Pancreas (tissue), 10 donors: ENCODE measurements around the gene FST. TPM values are rescaled to one million over a fixed set of nuclear protein-coding genes. Genes with fewer than 3 reads are reported as not detected.

Experiments
- ATAC-seq, 4 donors: fragments of 200-7000 bp; cut with Tn5 transposase; one replicate each; pipeline versions ENCODE4 v1.8.0 to v1.9.1; 2020; ENCODE audit warnings: mild to moderate bottlenecking in 4 of 4, moderate library complexity in 4 of 4
- DNase-seq, 6 donors: peaks; one replicate each; pipeline ENCODE4 v3.0.0-alpha.2; 2020
- FAIRE-seq: peaks from 2 replicates; lab custom pipeline; 2012; peaks lifted over from hg19 to GRCh38; lab: Jason Lieb, UNC
- H3K27ac ChIP-seq, 4 donors: fragments of 200-600 bp; sonication (generic); 1 replicate in 3 of 4; 2 replicates in 1 of 4; pipeline versions ENCODE4 v1.5.0 to v1.8.0; 2020
- H3K27me3 ChIP-seq, 4 donors: fragments of 200-600 bp; one replicate each; pipeline ENCODE4 v1.8.0; 2021
- H3K36me3 ChIP-seq, 3 donors: fragments of 200-600 bp; sonication (generic) in 1 of 3; one replicate each; pipeline versions ENCODE4 v1.5.0 to v1.8.0; 2020 to 2021
- H3K4me1 ChIP-seq, 3 donors: fragments of 200-600 bp; one replicate each; pipeline ENCODE4 v1.8.0; 2021
- H3K4me3 ChIP-seq, 4 donors: fragments of 200-600 bp; sonication (generic) in 2 of 4; one replicate each; pipeline versions ENCODE4 v1.5.0 to v1.8.0; 2020 to 2021
- H3K9me3 ChIP-seq, 4 donors: fragments of 200-600 bp; one replicate each; pipeline ENCODE4 v1.8.0; 2021
- CTCF ChIP-seq, 4 donors: fragments of 200-600 bp; sonication (generic) in 3 of 4; IDR thresholded peaks; one replicate each; pipeline versions ENCODE4 v1.5.0 to v1.8.0; 2021; ENCODE audit warnings: antibody characterized with exemption in 4 of 4
- WGBS, 2 donors: extraction: QIAGEN DNeasy Blood & Tissue Kit; methylation state at CpG; one replicate each; pipeline ENCODE4 v1.1.7; 2013; 5-methylcytosine and 5-hydroxymethylcytosine counted together
- intact Hi-C, 3 donors: fragments of 100-400 bp; cut with DNase I; formaldehyde crosslinking; loops; one replicate each; pipeline versions ENCODE4 v1.11.1 to v1.14.2; 2022
- polyA plus RNA-seq, 2 donors: library from polyadenylated mRNA; stranded (reverse); fragments of 200-250 nt; gene quantifications; one replicate each; pipeline ENCODE4 v1.2.3, GENCODE V29; 2013
- total RNA-seq, 6 donors: library from RNA; stranded (reverse); fragmentation: NEBNext Ultra II Directional in 4 of 6; extraction: Animal tissue kit (Norgen Biotek cat#: 25700) in 4 of 6; gene quantifications; one replicate each; pipeline versions ENCODE4 v1.2.1 to v1.2.4, GENCODE V29; 2021 to 2023
- donor health status: healthy with polysubstance abuse.
- donor health status: DM: no; HTN: no; CAD: no; lungs with moderate emphysema.
- donor health status: DM: no; HTN: no; CAD: no.
- donor health status: control.
- donor health status: control.
- donor health status: Bipolar disorder and iron deficiency.
- donor health status: DM: yes; HTN: yes; CAD: no.
- donor health status: DM: no; HTN: no; CAD: no.
- donor health status: DM: no; HTN: no; CAD: no.
- donor health status: DM: yes; HTN: yes; CAD: no.

Gene FST
- 1 to 10 TPM in 2 of 6 donors, under 1 TPM in 3, not detected in 1; 0.67 to 1.8 (median 0.83) TPM for total RNA-seq
- under 1 TPM; 0.45 to 0.65 TPM for polyA plus RNA-seq

GRCh38 chr5:53480416-53481158 is at the start of gene FST:
Gene FST (plus strand): TSS chr5:53480629. CDS start chr5:53480792, 163 bp downstream.
- Histone ChIP-seq H3K9me3 (no peaks in the 10 kb centered on the region), H3K27me3 (no peaks in the 10 kb centered on the region), H3K4me3 (peak within 1 kb of the TSS; percentile 47 to 57 (median 53)), H3K27ac (peak within 1 kb of the TSS in 1 of 4 donors; percentile 26), H3K4me1 (peaks cover 0 to 9% (median 0%) of the 10 kb centered on the region in 3 donors), H3K36me3 (no peaks in the 10 kb centered on the region)
- DNase-seq (peak in 3 of 6 donors; percentile 20 to 73 (median 66)), ATAC-seq (peak in 3 of 4 donors; percentile 15 to 43 (median 20)), FAIRE-seq (no peak)
- TF ChIP-seq CTCF (IDR thresholded peaks at IDR 0.05) = no peak
- intact Hi-C loops = loop anchor here in 1 of 3 donors (5.0 kb wide), 2 partner anchors 567 to 747 kb away; no protein-coding TSS in a partner anchor
- WGBS, 2 donors = 1 to 2% methylated on average over 60 to 64 of the region's 64 CpGs

DNA sequence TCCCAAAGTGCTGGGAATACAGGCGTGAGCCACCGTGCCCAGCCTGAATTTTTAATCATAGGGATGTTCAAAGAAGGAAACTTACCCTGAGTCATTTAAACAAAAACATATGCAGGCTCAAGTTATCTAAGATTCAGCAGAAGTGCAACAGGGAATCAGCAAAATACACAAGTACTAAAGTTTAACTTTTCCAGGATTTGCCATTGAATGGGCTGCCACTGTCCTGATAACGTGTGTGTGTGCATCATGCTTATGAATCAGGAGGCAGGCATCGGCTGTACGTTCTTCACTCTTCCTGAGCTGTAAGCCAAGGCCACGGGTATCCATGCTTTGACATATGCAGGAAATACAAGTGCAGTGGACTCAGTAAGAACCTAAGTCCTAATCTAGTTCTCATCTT is 48.8 kb upstream of the FST start:
- Histone ChIP-seq H3K36me3 (no peaks in the 10 kb centered on the region), H3K4me3 (no peak overlapping the region), H3K9me3 (no peaks in the 10 kb centered on the region), H3K4me1 (peaks cover 0 to 5% (median 0%) of the 10 kb centered on the region in 3 donors), H3K27ac (no peak overlapping the region), H3K27me3 (no peaks in the 10 kb centered on the region)
- FAIRE-seq (no peak), DNase-seq (no peak), ATAC-seq (no peak)
- TF ChIP-seq CTCF (IDR thresholded peaks at IDR 0.05) = no peak
- intact Hi-C loops = no loop called here
- 84 to 85% methylated on average over 6 of the region's 6 CpGs for WGBS, 2 donors

DNA sequence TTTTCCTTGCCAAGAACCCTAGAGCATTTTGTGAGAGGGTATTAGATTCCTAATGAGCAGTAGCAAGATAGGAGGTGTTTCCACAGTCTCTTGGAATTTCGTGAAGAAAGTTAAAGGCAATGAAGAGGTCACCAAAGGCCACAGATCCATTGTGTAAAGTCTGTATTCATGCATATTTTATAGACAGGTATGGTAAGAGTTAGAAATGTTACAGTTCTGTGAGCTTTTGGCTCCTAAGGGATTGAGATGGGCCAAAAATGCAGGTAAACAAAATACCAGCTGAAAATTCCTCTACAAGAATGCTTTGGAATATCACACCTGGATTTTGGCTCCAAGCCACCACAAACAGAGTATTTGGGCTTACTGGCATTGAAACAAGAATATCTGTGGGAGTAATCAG is 47.4 kb upstream of the FST start:
- WGBS, 2 donors = 13 to 15% methylated on average over 1 of the region's 1 CpG

DNA sequence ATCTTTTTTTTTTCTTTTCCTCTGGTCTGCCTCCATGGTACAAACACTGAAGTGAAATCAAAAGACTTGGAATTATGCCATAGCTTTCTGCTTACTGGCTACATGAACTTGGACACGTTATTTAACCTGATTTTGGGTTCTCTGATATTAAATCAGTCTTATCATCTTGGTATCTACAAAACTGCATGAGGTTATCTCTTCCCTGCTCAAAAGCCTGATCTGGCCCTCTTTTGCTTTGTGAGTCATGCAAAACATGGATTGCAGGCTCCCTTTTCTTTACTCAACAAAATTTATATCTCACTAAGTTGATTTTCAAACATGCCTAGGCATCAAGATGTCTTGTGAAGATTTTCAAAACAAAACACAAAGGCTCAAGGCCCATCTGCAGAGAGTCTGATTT is 45.9 kb upstream of the FST start:
- DNase-seq (no peak), FAIRE-seq (no peak), ATAC-seq (no peak)
- H3K36me3 ChIP-seq = no peaks in the 10 kb centered on the region
- H3K27ac ChIP-seq = no peak overlapping the region
- intact Hi-C loops = no loop called here
- WGBS, 2 donors = 43 to 47% methylated on average over 1 of the region's 1 CpG
- no peak for TF ChIP-seq CTCF (IDR thresholded peaks at IDR 0.05)
- peaks cover 0 to 5% (median 0%) of the 10 kb centered on the region in 3 donors for H3K4me1 ChIP-seq
- H3K27me3 ChIP-seq = no peaks in the 10 kb centered on the region
- no peaks in the 10 kb centered on the region for H3K9me3 ChIP-seq
- no peak overlapping the region for H3K4me3 ChIP-seq

More for the DNA sequence above, 47.4 kb upstream of the FST start:
- intact Hi-C loops = no loop called here
- peak in 2 of 4 donors; percentile 32 to 55 for ATAC-seq
- peak in 1 of 6 donors; percentile 9 for DNase-seq
- FAIRE-seq = no peak
- no peaks in the 10 kb centered on the region for H3K27me3 ChIP-seq
- H3K9me3 ChIP-seq = no peaks in the 10 kb centered on the region
- no peaks in the 10 kb centered on the region for H3K36me3 ChIP-seq
- no peak overlapping the region for H3K4me3 ChIP-seq
- H3K27ac ChIP-seq = no peak overlapping the region
- no peak for TF ChIP-seq CTCF (IDR thresholded peaks at IDR 0.05)
- H3K4me1 ChIP-seq = peaks cover 0 to 5% (median 0%) of the 10 kb centered on the region in 3 donors
